Esophagus squamous epithelium (tissue), 4 donors: ENCODE results near the gene EPHA8.

Source experiments
- POLR2A ChIP-seq, 4 donors: fragments of 450-650 bp; IDR thresholded peaks; one replicate each; pipeline ENCODE4 v1.6.1; 2017; ENCODE audit warnings: antibody characterized with exemption in 4 of 4, mild to moderate bottlenecking in 4 of 4, moderate library complexity in 3 of 4
- TF ChIP-seq, protein P1 (sequence below), 6 experiments: fragments of 450-650 bp in 4 of 6; fragments of 200-600 bp in 2 of 6; sonication (generic) in 2 of 6; IDR thresholded peaks; one replicate each; pipeline ENCODE4 v1.5.1; 2016 to 2019; ENCODE audit warnings: antibody characterized with exemption in 6 of 6, mild to moderate bottlenecking in 4 of 6, moderate library complexity in 4 of 6

DNA sequence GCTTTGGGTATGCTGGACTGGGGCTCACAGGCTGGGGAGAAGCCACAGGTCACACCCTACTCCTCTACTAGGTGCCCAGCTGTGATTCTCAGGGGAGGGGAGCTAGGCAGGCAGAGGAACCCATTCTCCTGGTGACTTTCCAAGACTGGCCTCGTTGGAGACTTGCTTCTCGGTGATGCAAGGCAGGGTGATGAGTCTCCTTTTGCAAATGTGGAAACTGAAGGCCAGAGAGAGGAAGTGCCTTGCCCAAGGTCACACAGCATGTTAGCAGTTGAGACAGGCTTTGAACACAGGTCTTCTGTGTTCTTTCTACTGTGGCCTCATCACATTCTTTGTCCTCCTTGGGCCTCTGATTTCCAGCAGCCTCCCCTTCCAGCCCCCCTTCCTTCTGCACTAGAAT is 52.6 kb downstream of the EPHA8 start:
- TF ChIP-seq, protein P1, sequence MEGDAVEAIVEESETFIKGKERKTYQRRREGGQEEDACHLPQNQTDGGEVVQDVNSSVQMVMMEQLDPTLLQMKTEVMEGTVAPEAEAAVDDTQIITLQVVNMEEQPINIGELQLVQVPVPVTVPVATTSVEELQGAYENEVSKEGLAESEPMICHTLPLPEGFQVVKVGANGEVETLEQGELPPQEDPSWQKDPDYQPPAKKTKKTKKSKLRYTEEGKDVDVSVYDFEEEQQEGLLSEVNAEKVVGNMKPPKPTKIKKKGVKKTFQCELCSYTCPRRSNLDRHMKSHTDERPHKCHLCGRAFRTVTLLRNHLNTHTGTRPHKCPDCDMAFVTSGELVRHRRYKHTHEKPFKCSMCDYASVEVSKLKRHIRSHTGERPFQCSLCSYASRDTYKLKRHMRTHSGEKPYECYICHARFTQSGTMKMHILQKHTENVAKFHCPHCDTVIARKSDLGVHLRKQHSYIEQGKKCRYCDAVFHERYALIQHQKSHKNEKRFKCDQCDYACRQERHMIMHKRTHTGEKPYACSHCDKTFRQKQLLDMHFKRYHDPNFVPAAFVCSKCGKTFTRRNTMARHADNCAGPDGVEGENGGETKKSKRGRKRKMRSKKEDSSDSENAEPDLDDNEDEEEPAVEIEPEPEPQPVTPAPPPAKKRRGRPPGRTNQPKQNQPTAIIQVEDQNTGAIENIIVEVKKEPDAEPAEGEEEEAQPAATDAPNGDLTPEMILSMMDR (IDR thresholded peaks at IDR 0.05) = no peak
- no peak for TF ChIP-seq POLR2A (IDR thresholded peaks at IDR 0.05)
